ENCODE data around the gene SLMAP.

Gene SLMAP

GRCh38 chr3:57851304-57851703 is 95.2 kb downstream of the SLMAP start:
- Histone ChIP-seq H3K9me3 (ENCODE audit: severe bottlenecking) (no peaks in the 10 kb centered on the region), H3K27ac (no peak overlapping the region), H3K27me3 (ENCODE audit: insufficient read depth, low read depth, severe bottlenecking) (no peaks in the 10 kb centered on the region), H3K4me3 (ENCODE audit: low read depth, low read length) (no peak overlapping the region), H3K36me3 (peaks cover 12% of the 10 kb centered on the region)
- DNase-seq = no peak
- TF ChIP-seq CTCF (IDR thresholded peaks at IDR 0.05; ENCODE audit: low read depth, low read length) = no peak

GRCh38 chr3:57852896-57853295 is 96.8 kb downstream of the SLMAP start:
- Histone ChIP-seq H3K4me3 (ENCODE audit: low read depth, low read length) (no peak overlapping the region), H3K9me3 (ENCODE audit: severe bottlenecking) (no peaks in the 10 kb centered on the region), H3K36me3 (peaks cover 12% of the 10 kb centered on the region), H3K27ac (no peak overlapping the region), H3K27me3 (ENCODE audit: insufficient read depth, low read depth, severe bottlenecking) (no peaks in the 10 kb centered on the region)
- TF ChIP-seq CTCF (IDR thresholded peaks at IDR 0.05; ENCODE audit: low read depth, low read length) = no peak
- DNase-seq = no peak

GRCh38 chr3:57855281-57855680 is 99.2 kb downstream of the SLMAP start:
- H3K4me3 ChIP-seq (ENCODE audit: low read depth, low read length) = no peak overlapping the region
- peaks cover 11% of the 10 kb centered on the region for H3K36me3 ChIP-seq
- H3K27ac ChIP-seq = no peak overlapping the region
- no peak for TF ChIP-seq CTCF (IDR thresholded peaks at IDR 0.05; ENCODE audit: low read depth, low read length)
- no peak for DNase-seq
- no peaks in the 10 kb centered on the region for H3K27me3 ChIP-seq (ENCODE audit: insufficient read depth, low read depth, severe bottlenecking)
- H3K9me3 ChIP-seq (ENCODE audit: severe bottlenecking) = no peaks in the 10 kb centered on the region

GRCh38 chr3:57855943-57856342 is 99.8 kb downstream of the SLMAP start:
- Histone ChIP-seq H3K4me3 (ENCODE audit: low read depth, low read length) (no peak overlapping the region), H3K27me3 (ENCODE audit: insufficient read depth, low read depth, severe bottlenecking) (no peaks in the 10 kb centered on the region), H3K27ac (no peak overlapping the region), H3K9me3 (ENCODE audit: severe bottlenecking) (no peaks in the 10 kb centered on the region), H3K36me3 (peaks cover 6% of the 10 kb centered on the region; the same call in 1 of the 2 replicates)
- TF ChIP-seq CTCF (IDR thresholded peaks at IDR 0.05; ENCODE audit: low read depth, low read length) = no peak
- DNase-seq = no peak

- no peaks in the 10 kb centered on the region for H3K27me3 ChIP-seq (ENCODE audit: insufficient read depth, low read depth, severe bottlenecking)
- H3K27ac ChIP-seq = no peak overlapping the region
- no peak for DNase-seq
- no peaks in the 10 kb centered on the region for H3K9me3 ChIP-seq (ENCODE audit: severe bottlenecking)
- peaks cover 6% of the 10 kb centered on the region; the same call in 1 of the 2 replicates for H3K36me3 ChIP-seq
- H3K4me3 ChIP-seq (ENCODE audit: low read depth, low read length) = no peak overlapping the region
- TF ChIP-seq CTCF (IDR thresholded peaks at IDR 0.05; ENCODE audit: low read depth, low read length) = no peak
These were observed 100.6 kb downstream of the SLMAP start for GRCh38 chr3:57856675-57857074.

GRCh38 chr3:57862894-57863293 is 106.8 kb downstream of the SLMAP start:
- TF ChIP-seq CTCF (IDR thresholded peaks at IDR 0.05; ENCODE audit: low read depth, low read length) = no peak
- H3K9me3 ChIP-seq (ENCODE audit: severe bottlenecking) = no peaks in the 10 kb centered on the region
- H3K36me3 ChIP-seq = peaks cover 7% of the 10 kb centered on the region

More at GRCh38 chr3:57862894-57863293, 106.8 kb downstream of the SLMAP start:
- no peaks in the 10 kb centered on the region for H3K27me3 ChIP-seq (ENCODE audit: insufficient read depth, low read depth, severe bottlenecking)
- H3K4me3 ChIP-seq (ENCODE audit: low read depth, low read length) = no peak overlapping the region
- DNase-seq = no peak
- H3K27ac ChIP-seq = no peak overlapping the region

All from WERI-Rb-1 (cell line).